BJ (cell line): ENCODE data around the gene KISS1. TPM values are rescaled to one million over a fixed set of nuclear protein-coding genes. Genes with fewer than 3 reads are reported as not detected.

ENCODE experiments used
- CTCF ChIA-PET: fragments of 350-600 bp; formaldehyde crosslinking; extraction: SDS; loops from one replicate; lab custom pipeline; 2021; ENCODE audit warnings: antibody characterized with exemption, inconsistent platforms; lab: Yijun Ruan, JAX
- POLR2A ChIA-PET: fragments of 300-600 bp; sonication (Branson Sonifier 250); formaldehyde crosslinking; extraction: SDS; loops from one replicate; lab custom pipeline; 2021; ENCODE audit warnings: antibody characterized with exemption; lab: Charles Lee
- DNase-seq: peaks from one replicate; pipeline ENCODE4 v3.0.0-alpha.2; 2011; ENCODE audit warnings: low read depth
- H3K27me3 ChIP-seq: 2 replicates; pipeline ENCODE4 v1.6.0; 2011; ENCODE audit warnings: low read length; ENCODE audit not compliant: control insufficient read depth, insufficient read depth
- H3K36me3 ChIP-seq: 2 replicates; pipeline ENCODE4 v1.5.1; 2011; ENCODE audit warnings: low read length; ENCODE audit not compliant: control insufficient read depth, insufficient read depth
- H3K4me3 ChIP-seq: 2 replicates; pipeline ENCODE4 v1.5.1; 2011; ENCODE audit warnings: low read depth, mild to moderate bottlenecking, control low read depth, low read length
- CTCF ChIP-seq: IDR thresholded peaks from 2 replicates; pipeline ENCODE4 v1.5.1; 2011; ENCODE audit warnings: low read depth, mild to moderate bottlenecking, control low read depth, inconsistent platforms, low read length, moderate library complexity; ENCODE audit not compliant: insufficient read depth
- polyA plus RNA-seq: library from polyadenylated mRNA; depleted of rRNA; stranded (reverse); fragments of >200 nt; gene quantifications from 2 replicates; pipeline ENCODE4 v1.2.3, GENCODE V29; 2011

The KISS1 gene
- polyA plus RNA-seq, 1 experiment: 23.0 TPM

GRCh38 chr1:204198348-204199340 is 2.4 kb upstream of the KISS1 start:
- H3K36me3 ChIP-seq: no peaks in the 10 kb centered on the region
- TF ChIP-seq CTCF: 0 out of 2 replicates have a peak, but pooled peaks have one; percentile 17
- DNase-seq: peak; percentile 61
- CTCF ChIA-PET: interaction anchor here (0.7 to 5.1 kb wide), 11 partner anchors 8 to 165 kb away, joined by 3 to 51 read pairs (median 6); partner anchors contain the start of genes PLEKHA6 and REN
- no peak overlapping the region for H3K4me3 ChIP-seq
- H3K27me3 ChIP-seq: no peaks in the 10 kb centered on the region
- POLR2A ChIA-PET: interaction anchor here (0.5 kb wide), 1 partner anchor 34 kb away, joined by 4 read pairs; no protein-coding TSS in a partner anchor

GRCh38 chr1:204197068-204197467 is 777 bp upstream of the KISS1 start:
- TF ChIP-seq CTCF: no peak
- Histone ChIP-seq H3K36me3 (no peaks in the 10 kb centered on the region), H3K27me3 (no peaks in the 10 kb centered on the region), H3K4me3 (no peak overlapping the region)
- ChIA-PET POLR2A (no interaction called here), CTCF (interaction anchor here (0.6 to 5.1 kb wide), 5 partner anchors 10 to 166 kb away, joined by 3 to 51 read pairs (median 13); partner anchors contain the start of genes GOLT1A and REN)
- no peak for DNase-seq

GRCh38 chr1:204194771-204195170 is 1.5 kb downstream of the KISS1 start:
- no peak for DNase-seq
- Histone ChIP-seq H3K36me3 (no peaks in the 10 kb centered on the region), H3K27me3 (no peaks in the 10 kb centered on the region), H3K4me3 (no peak overlapping the region)
- ChIA-PET CTCF (interaction anchor here (0.6 to 1.7 kb wide), 4 partner anchors 9 to 30 kb away, joined by 3 to 6 read pairs (median 3); no protein-coding TSS in a partner anchor), POLR2A (no interaction called here)
- no peak for TF ChIP-seq CTCF

- Histone ChIP-seq H3K4me3 (no peak overlapping the region), H3K36me3 (no peaks in the 10 kb centered on the region), H3K27me3 (no peaks in the 10 kb centered on the region)
- POLR2A ChIA-PET: no interaction called here
- DNase-seq: no peak
- CTCF ChIA-PET: interaction anchor here (0.9 to 1.7 kb wide), 3 partner anchors 8 to 13 kb away, joined by 3 to 6 read pairs (median 3); no protein-coding TSS in a partner anchor
- no peak for TF ChIP-seq CTCF
These were observed 2.2 kb downstream of the KISS1 start for GRCh38 chr1:204194080-204194479.

GRCh38 chr1:204192589-204193352 is 3.5 kb downstream of the KISS1 start:
- no peak overlapping the region for H3K4me3 ChIP-seq
- TF ChIP-seq CTCF: no peak
- H3K36me3 ChIP-seq: no peaks in the 10 kb centered on the region
- ChIA-PET CTCF (interaction anchor here (5.0 kb wide), 1 partner anchor 14 kb away, joined by 32 read pairs; no protein-coding TSS in a partner anchor), POLR2A (no interaction called here)
- DNase-seq: no peak
- no peaks in the 10 kb centered on the region for H3K27me3 ChIP-seq
